H1 (cell line): ENCODE results near the gene GEN1. TPM values are rescaled to one million over a fixed set of nuclear protein-coding genes. Genes with fewer than 3 reads are reported as not detected.
A peak's percentile ranks its signal among the peaks of the same experiment; 100 is the strongest.

Experiments
- CTCF ChIA-PET: fragments of 300-600 bp; sonication (Branson Sonifier 250); formaldehyde crosslinking; loops from one replicate; lab custom pipeline; 2021; ENCODE audit not compliant: partially characterized antibody; lab: Charles Lee
- POLR2A ChIA-PET: fragments of 300-600 bp; sonication (Branson Sonifier 250); formaldehyde crosslinking; loops from one replicate; lab custom pipeline; 2021; ENCODE audit warnings: inconsistent platforms; ENCODE audit not compliant: partially characterized antibody; lab: Charles Lee
- DNase-seq, 2 experiments: peaks; one replicate each; pipeline versions ENCODE4 v3.0.0 to v3.0.0-alpha.2; 2010 to 2022; ENCODE audit warnings: low spot score in 2 of 2, low read depth in 1 of 2, mixed read lengths in 1 of 2
- FAIRE-seq: peaks from 2 replicates; lab custom pipeline; 2011; peaks lifted over from hg19 to GRCh38; lab: Jason Lieb, UNC
- H2AFZ ChIP-seq: 2 replicates; pipeline ENCODE4 v1.8.1; 2012; ENCODE audit warnings: low read length, inconsistent platforms
- H2AK5ac ChIP-seq: 2 replicates; pipeline ENCODE4 v1.6.1; 2013; ENCODE audit warnings: low read depth, low read length
- H2BK120ac ChIP-seq: replicated peaks from 2 replicates; pipeline ENCODE3; 2013; ENCODE audit warnings: low read depth, low read length, inconsistent platforms
- H2BK12ac ChIP-seq: 2 replicates; pipeline ENCODE4 v1.6.1; 2013; ENCODE audit warnings: low read depth, low read length
- H2BK15ac ChIP-seq: 2 replicates; pipeline ENCODE4 v1.6.1; 2013; ENCODE audit warnings: low read length
- H2BK20ac ChIP-seq: 2 replicates; pipeline ENCODE4 v1.6.1; 2013; ENCODE audit warnings: low read length
- H2BK5ac ChIP-seq: 2 replicates; pipeline ENCODE4 v1.6.1; 2013; ENCODE audit warnings: low read depth, low read length
- H3K14ac ChIP-seq: 2 replicates; pipeline ENCODE4 v1.6.1; 2013; ENCODE audit warnings: inconsistent platforms; ENCODE audit not compliant: insufficient read length
- H3K18ac ChIP-seq: 2 replicates; pipeline ENCODE4 v1.6.1; 2013; ENCODE audit warnings: low read length; ENCODE audit errors: extremely low read depth
- H3K23ac ChIP-seq: 2 replicates; pipeline ENCODE4 v1.6.1; 2013; ENCODE audit warnings: inconsistent platforms; ENCODE audit not compliant: insufficient read length
- H3K23me2 ChIP-seq: 2 replicates; pipeline ENCODE4 v1.6.1; 2013; ENCODE audit warnings: low read depth, low read length
- H3K27ac ChIP-seq: 2 replicates; pipeline ENCODE4 v1.6.1; 2011; ENCODE audit warnings: low read depth, low read length, inconsistent platforms
- H3K27me3 ChIP-seq, 4 experiments: replicated peaks in 1 of 4; 1 replicate in 1 of 4; 2 replicates in 3 of 4; pipeline versions ENCODE4 v1.6.1 to v1.8.1; 2011 to 2013; ENCODE audit warnings: low read length in 3 of 4, mild to moderate bottlenecking in 3 of 4, inconsistent platforms in 2 of 4, mixed read lengths in 2 of 4, moderate library complexity in 1 of 4; ENCODE audit not compliant: control insufficient read depth in 3 of 4, insufficient read depth in 3 of 4; ENCODE audit errors: extremely low read depth in 1 of 4
- H3K36me3 ChIP-seq, 4 experiments: 2 replicates each; pipeline versions ENCODE4 v1.6.1 to v1.8.1; 2011 to 2013; ENCODE audit warnings: mild to moderate bottlenecking in 4 of 4, low read length in 3 of 4, moderate library complexity in 2 of 4, control low read depth in 1 of 4, inconsistent platforms in 1 of 4; ENCODE audit not compliant: insufficient read depth in 4 of 4, control insufficient read depth in 2 of 4
- H3K4ac ChIP-seq: replicated peaks from 2 replicates; pipeline ENCODE3; 2013; ENCODE audit warnings: low read length, low read depth, mixed read lengths, inconsistent platforms; ENCODE audit not compliant: insufficient read length
- H3K4me1 ChIP-seq, 4 experiments: replicated peaks in 1 of 4; 1 replicate in 1 of 4; 2 replicates in 3 of 4; pipeline versions ENCODE4 v1.6.1 to v1.8.1; 2011 to 2013; ENCODE audit warnings: low read length in 3 of 4, inconsistent platforms in 2 of 4, mixed read lengths in 1 of 4; ENCODE audit not compliant: insufficient read depth in 4 of 4, control insufficient read depth in 3 of 4
- H3K4me2 ChIP-seq, 2 experiments: 2 replicates each; pipeline versions ENCODE4 v1.6.1 to v1.8.1; 2011 to 2013; ENCODE audit warnings: low read depth in 2 of 2, low read length in 2 of 2, control low read depth in 1 of 2, inconsistent platforms in 1 of 2, mild to moderate bottlenecking in 1 of 2; ENCODE audit not compliant: insufficient read depth in 1 of 2
- H3K4me3 ChIP-seq, 4 experiments: fragments of 200-600, 300-600 bp in 1 of 4; sonication (generic), shearing (Covaris generic), sonication (Bioruptor Twin) in 1 of 4; 2 replicates each; pipeline versions ENCODE4 v1.5.1 to v1.8.1; 2011 to 2016; ENCODE audit warnings: low read length in 4 of 4, low read depth in 3 of 4, control low read depth in 2 of 4, inconsistent platforms in 2 of 4, mild to moderate bottlenecking in 2 of 4, mixed read lengths in 1 of 4, moderate library complexity in 1 of 4; ENCODE audit not compliant: insufficient read depth in 2 of 4; ENCODE audit errors: extremely low read depth in 1 of 4
- H3K56ac ChIP-seq: replicated peaks from 2 replicates; pipeline ENCODE3; 2013; ENCODE audit warnings: low read depth, mild to moderate bottlenecking, mixed read lengths, low read length, inconsistent platforms; ENCODE audit not compliant: insufficient read length
- H3K79me1 ChIP-seq: 2 replicates; pipeline ENCODE4 v1.6.1; 2013; ENCODE audit warnings: low read depth, low read length, control low read depth
- H3K79me2 ChIP-seq, 2 experiments: 2 replicates each; pipeline versions ENCODE4 v1.6.1 to v1.8.1; 2012 to 2013; ENCODE audit warnings: low read length in 2 of 2, mild to moderate bottlenecking in 2 of 2, inconsistent platforms in 1 of 2; ENCODE audit not compliant: insufficient read depth in 2 of 2, control insufficient read depth in 1 of 2
- H3K9ac ChIP-seq, 4 experiments: replicated peaks in 1 of 4; 1 replicate in 1 of 4; 2 replicates in 3 of 4; pipeline versions ENCODE4 v1.6.1 to v1.8.1; 2011 to 2013; ENCODE audit warnings: low read depth in 3 of 4, low read length in 3 of 4, control low read depth in 2 of 4, mild to moderate bottlenecking in 2 of 4, moderate library complexity in 2 of 4, inconsistent platforms in 1 of 4; ENCODE audit errors: extremely low read depth in 1 of 4
- H3K9me3 ChIP-seq, 2 experiments: 2 replicates each; pipeline versions ENCODE4 v1.6.1 to v1.8.1; 2012 to 2013; ENCODE audit warnings: mild to moderate bottlenecking in 2 of 2, moderate library complexity in 2 of 2, control low read depth in 1 of 2, inconsistent platforms in 1 of 2, low read depth in 1 of 2, low read length in 1 of 2, mixed read lengths in 1 of 2; ENCODE audit not compliant: insufficient read depth in 2 of 2
- H4K20me1 ChIP-seq, 2 experiments: replicated peaks in 1 of 2; 2 replicates each; pipeline versions ENCODE3 to v1.8.1; 2011 to 2013; ENCODE audit warnings: inconsistent platforms in 2 of 2, low read length in 2 of 2, mild to moderate bottlenecking in 1 of 2; ENCODE audit not compliant: insufficient read depth in 2 of 2, control insufficient read depth in 1 of 2
- H4K5ac ChIP-seq: 2 replicates; pipeline ENCODE4 v1.6.1; 2013; ENCODE audit warnings: low read length, low read depth, mixed read lengths, inconsistent platforms; ENCODE audit not compliant: insufficient read length
- H4K8ac ChIP-seq: 2 replicates; pipeline ENCODE4 v1.8.0; 2013; ENCODE audit warnings: mild to moderate bottlenecking, moderate library complexity, low read length, inconsistent platforms; ENCODE audit not compliant: insufficient read depth; ENCODE audit errors: extremely low read depth
- H4K91ac ChIP-seq: replicated peaks from 2 replicates; pipeline ENCODE3; 2013; ENCODE audit warnings: low read length, mixed read lengths, inconsistent platforms; ENCODE audit not compliant: insufficient read length
- ASH2L ChIP-seq: fragments of 200-600, 300-600 bp; sonication (generic); IDR thresholded peaks from one replicate; pipeline ENCODE4 v1.7.1; 2017; ENCODE audit warnings: low read length
- BACH1 ChIP-seq: IDR thresholded peaks from 2 replicates; pipeline ENCODE4 v1.6.1; 2012; ENCODE audit warnings: low read length, improper control_type of control experiment
- BCL11A ChIP-seq, 2 experiments: IDR thresholded peaks; one replicate each; pipeline ENCODE4 v1.6.1; 2011; ENCODE audit warnings: low read depth in 2 of 2, low read length in 2 of 2, mild to moderate bottlenecking in 2 of 2
- CEBPB ChIP-seq: IDR thresholded peaks from 2 replicates; pipeline ENCODE4 v1.6.1; 2012; ENCODE audit warnings: low read depth, low read length
- EZH2 ChIP-seq: fragments of 200-600 bp; sonication (generic); IDR thresholded peaks from 2 replicates; pipeline ENCODE4 v1.7.1; 2012; ENCODE audit warnings: low read depth, mild to moderate bottlenecking, moderate library complexity, low read length, inconsistent platforms; ENCODE audit not compliant: severe bottlenecking
- FOSL1 ChIP-seq: IDR thresholded peaks from 2 replicates; pipeline ENCODE4 v1.6.1; 2011; ENCODE audit warnings: mild to moderate bottlenecking, low read depth, low read length, moderate library complexity; ENCODE audit not compliant: insufficient read depth
- KDM4A ChIP-seq: IDR thresholded peaks from one replicate; pipeline ENCODE4 v1.7.1; 2012; ENCODE audit warnings: low read depth, mild to moderate bottlenecking, moderate library complexity, low read length, inconsistent platforms; ENCODE audit not compliant: severe bottlenecking
- YY1 ChIP-seq: IDR thresholded peaks from 2 replicates; pipeline ENCODE4 v1.6.1; 2011; ENCODE audit warnings: low read depth, mild to moderate bottlenecking, low read length
- WGBS, 2 experiments: shearing (Covaris generic) in 1 of 2; methylation state at CpG; one replicate each; pipeline versions ENCODE4 v1.1.6 to v1.1.7; 2013 to 2015; ENCODE audit warnings: low lambda C conversion rate in 2 of 2, mixed read lengths in 2 of 2, inconsistent platforms in 1 of 2, low coverage in 1 of 2, missing lambda C conversion rate in 1 of 2; ENCODE audit not compliant: insufficient replicate concordance in 2 of 2, insufficient coverage in 1 of 2, insufficient read length in 1 of 2; ENCODE audit errors: extremely low coverage in 1 of 2, missing lambda C conversion rate in 1 of 2; 5-methylcytosine and 5-hydroxymethylcytosine counted together
- polyA plus RNA-seq, 7 experiments: library from polyadenylated mRNA; depleted of rRNA in 3 of 7; stranded (reverse) in 5 of 7; unstranded in 2 of 7; fragments of >200 nt in 5 of 7; fragments of 200-250 nt in 2 of 7; gene quantifications; 1 replicate in 5 of 7; 2 replicates in 1 of 7; 4 replicates in 1 of 7; pipeline versions ENCODE4 v1.2.1 to v1.2.3, GENCODE V29; 2011 to 2013; ENCODE audit warnings: missing spikeins in 2 of 7, mixed read lengths in 2 of 7
- total RNA-seq: library from RNA; stranded (reverse); fragmentation: NEBNext Ultra II Directional; extraction: Animal tissue kit (Norgen Biotek cat#: 25700); gene quantifications from 2 replicates; pipeline ENCODE4 v1.2.1, GENCODE V29; 2021

The GEN1 gene
- total and polyA plus RNA-seq, 2 of the 8 experiments (the other 6 are each of a cell fraction or from before 2014, with no cell fraction given), result 6.9 to 19.2 TPM

GRCh38 chr2:17827785-17828184, 73.8 kb downstream of the GEN1 start:
- no peak overlapping the region for H2BK120ac ChIP-seq
- no peak overlapping the region for H3K23ac ChIP-seq
- H3K4me2 ChIP-seq, result 0 out of 4 replicates have a peak overlapping the region, but pooled peaks of 1 of the 2 experiments have one; percentile 3
- no peak overlapping the region for H3K18ac ChIP-seq
- H2BK15ac ChIP-seq, result no peak overlapping the region
- no peak overlapping the region for H4K8ac ChIP-seq
- H3K56ac ChIP-seq, result no peak overlapping the region
- H2AFZ ChIP-seq, result no peak overlapping the region
- no peak for DNase-seq
- H3K14ac ChIP-seq, result no peak overlapping the region
- no peak overlapping the region for H3K9ac ChIP-seq
- no peak overlapping the region for H2AK5ac ChIP-seq
- H3K79me1 ChIP-seq, result no peaks in the 10 kb centered on the region
- no peak overlapping the region for H4K5ac ChIP-seq
- H2BK5ac ChIP-seq, result no peak overlapping the region
- WGBS, 2 experiments, result 93% methylated on average over 2 of the region's 2 CpGs; no CpG with 5 or more reads in 1 of the 2 experiments
- ChIA-PET POLR2A (no interaction called here), CTCF (interaction anchor here (0.7 to 1.4 kb wide), 5 partner anchors 21 to 272 kb away, joined by 3 to 4 read pairs (median 3); no protein-coding TSS in a partner anchor)
- TF ChIP-seq EZH2 (no peak), CEBPB (no peak), ASH2L (no peak), YY1 (no peak), BCL11A (IDR thresholded peaks at IDR 0.05; ENCODE audit: low read depth in 2 of 2, low read length in 2 of 2) (no peak), KDM4A (no peak), FOSL1 (no peak), BACH1 (no peak)
- H3K4ac ChIP-seq, result no peak overlapping the region
- H3K4me1 ChIP-seq, result no peaks in the 10 kb centered on the region; a peak in 1 of 7 replicates
- no peaks in the 10 kb centered on the region for H3K23me2 ChIP-seq
- no peak for FAIRE-seq
- H3K79me2 ChIP-seq, result no peaks in the 10 kb centered on the region
- no peaks in the 10 kb centered on the region for H4K20me1 ChIP-seq
- no peak overlapping the region for H2BK20ac ChIP-seq
- no peaks in the 10 kb centered on the region for H3K9me3 ChIP-seq
- H3K36me3 ChIP-seq, result no peaks in the 10 kb centered on the region
- peaks cover 2 to 23% (median 17%) of the 10 kb centered on the region in 4 experiments for H3K27me3 ChIP-seq
- H4K91ac ChIP-seq, result no peak overlapping the region
- H2BK12ac ChIP-seq, result no peak overlapping the region
- no peak overlapping the region for H3K27ac ChIP-seq
- H3K4me3 ChIP-seq, result no peak overlapping the region
